ENCODE measurements around the gene BANF2.

- TF ChIP-seq POLR2A (IDR thresholded peaks at IDR 0.05; ENCODE audit: low read length) (no peak), GATA1 (IDR thresholded peaks at IDR 0.05; ENCODE audit: low read depth, low read length) (no peak)
Measured at GRCh38 chr20:17665756-17666155, 34.0 kb upstream of the BANF2 start.
